GM08714 (cell line): ENCODE results near the gene PLA2G6.

Experiments used
- H3K4me3 ChIP-seq: fragments of 200-500 bp; sonication (Bioruptor generic); 2 replicates; pipeline ENCODE4 v1.5.1; 2014; ENCODE audit warnings: mild to moderate bottlenecking, low read length, inconsistent platforms
- ZNF274 ChIP-seq: IDR thresholded peaks from 2 replicates; pipeline ENCODE4 v1.6.1; 2012; ENCODE audit warnings: mild to moderate bottlenecking, low read depth, low read length

PLA2G6 gene

GRCh38 chr22:38144025-38144405 lies 37.6 kb downstream of the PLA2G6 start:
- no peak for TF ChIP-seq ZNF274
- no peak overlapping the region for H3K4me3 ChIP-seq

GRCh38 chr22:38142606-38143005 lies 39.0 kb downstream of the PLA2G6 start:
- no peak overlapping the region for H3K4me3 ChIP-seq
- no peak for TF ChIP-seq ZNF274

- no peak for TF ChIP-seq ZNF274
- H3K4me3 ChIP-seq: no peak overlapping the region
Measured at GRCh38 chr22:38141217-38141973, 40.2 kb downstream of the PLA2G6 start.

GRCh38 chr22:38139901-38140300 lies 41.7 kb downstream of the PLA2G6 start:
- no peak overlapping the region for H3K4me3 ChIP-seq
- no peak for TF ChIP-seq ZNF274

- H3K4me3 ChIP-seq: no peak overlapping the region
- TF ChIP-seq ZNF274: no peak
Measured at GRCh38 chr22:38138961-38139360, 42.7 kb downstream of the PLA2G6 start.

DNA sequence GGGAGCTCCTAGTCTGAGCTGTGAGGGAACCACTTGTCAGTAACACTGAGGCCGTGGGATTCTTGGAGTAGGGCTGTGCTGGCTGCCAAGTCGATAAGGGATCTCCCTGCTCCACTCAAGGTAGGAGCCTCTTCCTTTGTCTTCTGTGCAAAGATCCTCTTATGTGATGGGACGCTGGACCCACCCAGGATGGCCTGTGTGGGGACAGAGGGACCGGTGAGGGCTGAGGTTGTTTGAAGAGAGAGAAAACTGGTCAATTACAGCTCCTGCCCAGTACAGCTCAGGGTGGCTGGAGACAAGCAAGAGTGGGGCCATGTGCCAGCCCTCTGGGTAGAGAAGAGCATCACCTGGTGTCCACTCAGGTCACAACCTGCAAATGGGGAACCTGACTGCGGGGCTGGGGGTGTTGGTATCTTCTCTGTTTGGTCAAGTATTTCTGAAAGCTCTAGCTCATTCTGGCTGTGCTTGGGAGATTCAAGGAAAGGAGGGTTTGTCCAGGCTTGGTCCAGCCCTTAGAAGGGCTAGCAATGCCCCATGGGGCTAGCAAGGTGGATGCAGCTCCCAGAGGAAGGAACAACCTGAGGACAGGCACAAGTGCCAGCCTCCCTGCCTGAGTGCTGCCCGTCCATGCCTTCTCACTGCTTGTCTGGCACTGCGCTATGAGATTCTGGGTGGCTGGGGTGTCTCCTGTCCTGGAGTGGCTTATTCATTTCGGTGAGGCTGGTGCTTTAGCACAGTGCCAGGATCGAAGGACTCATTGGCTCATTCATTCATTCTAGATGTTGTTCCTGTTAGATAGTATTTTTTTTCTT lies 43.5 kb downstream of the PLA2G6 start:
- TF ChIP-seq ZNF274: no peak
- no peak overlapping the region for H3K4me3 ChIP-seq

GRCh38 chr22:38136607-38137006 lies 45.0 kb downstream of the PLA2G6 start:
- no peak overlapping the region for H3K4me3 ChIP-seq
- no peak for TF ChIP-seq ZNF274

- TF ChIP-seq ZNF274: no peak
- no peak overlapping the region for H3K4me3 ChIP-seq
Measured at GRCh38 chr22:38135133-38135706, 46.4 kb downstream of the PLA2G6 start.

- H3K4me3 ChIP-seq: no peak overlapping the region
- no peak for TF ChIP-seq ZNF274
Measured at GRCh38 chr22:38133331-38133730, 48.3 kb downstream of the PLA2G6 start.

DNA sequence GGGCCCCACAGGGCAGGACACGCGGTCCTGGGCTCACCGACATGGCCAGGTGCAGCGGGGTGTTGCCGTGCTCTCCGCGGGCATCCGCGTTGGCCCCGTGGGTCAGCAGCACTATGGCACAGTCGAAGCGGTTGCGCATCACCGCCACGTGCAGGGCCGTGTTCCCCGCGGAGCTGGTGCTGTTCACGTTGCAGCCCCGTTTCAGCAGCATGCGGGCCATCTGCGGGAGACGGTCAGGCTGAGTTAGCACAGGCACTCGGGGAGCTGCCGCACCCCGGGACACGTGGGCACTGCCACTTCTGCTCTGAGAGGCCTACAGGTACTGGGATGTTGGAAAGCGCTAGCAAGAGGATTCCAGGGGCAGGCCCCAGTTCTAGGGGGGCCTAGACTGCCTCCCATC lies 48.8 kb downstream of the PLA2G6 start:
- H3K4me3 ChIP-seq: no peak overlapping the region

GRCh38 chr22:38132136-38132535 lies 49.5 kb downstream of the PLA2G6 start:
- H3K4me3 ChIP-seq: no peak overlapping the region
- TF ChIP-seq ZNF274: no peak

More for the DNA sequence above, 48.8 kb downstream of the PLA2G6 start:
- TF ChIP-seq ZNF274: no peak

DNA sequence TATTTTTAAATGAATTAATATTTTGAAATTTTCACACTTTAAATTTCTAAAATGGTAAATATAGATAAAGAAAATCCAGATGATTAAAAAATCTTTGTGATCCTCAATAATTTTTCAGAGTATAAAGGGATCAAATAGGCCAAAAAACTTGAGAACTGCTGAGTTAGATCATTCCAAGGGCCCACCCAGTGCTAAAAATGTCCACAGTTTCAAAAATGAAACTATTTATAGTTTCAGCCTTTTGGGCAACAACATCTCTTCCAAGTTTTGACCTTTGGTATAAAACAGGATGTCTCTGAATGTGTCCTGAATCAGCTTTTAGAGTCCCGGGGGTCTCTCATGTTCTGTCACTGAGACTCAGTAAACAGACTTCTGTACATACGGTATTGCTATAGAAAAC lies 50.2 kb downstream of the PLA2G6 start:
- no peak overlapping the region for H3K4me3 ChIP-seq
- TF ChIP-seq ZNF274: no peak

DNA sequence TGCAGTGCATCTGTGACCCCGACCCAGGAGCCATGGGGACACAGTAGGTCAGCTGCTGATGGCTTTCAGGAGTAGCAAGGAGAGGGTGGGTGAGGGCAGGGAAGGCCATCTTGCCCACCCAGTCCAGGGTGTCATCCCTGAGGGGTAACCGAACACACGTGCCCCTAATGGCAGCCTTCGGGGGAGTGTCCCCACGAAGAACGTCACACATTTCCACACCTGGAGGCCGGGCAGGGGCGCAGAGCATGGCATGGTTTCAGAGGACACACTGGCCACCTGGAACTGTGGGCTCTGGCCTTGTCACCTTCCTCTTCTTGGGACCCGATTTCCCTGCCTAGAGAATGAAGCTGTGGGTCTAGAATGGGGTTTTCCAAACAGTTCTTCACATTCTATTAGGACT lies 51.8 kb downstream of the PLA2G6 start:
- no peak overlapping the region for H3K4me3 ChIP-seq
- TF ChIP-seq ZNF274: no peak

DNA sequence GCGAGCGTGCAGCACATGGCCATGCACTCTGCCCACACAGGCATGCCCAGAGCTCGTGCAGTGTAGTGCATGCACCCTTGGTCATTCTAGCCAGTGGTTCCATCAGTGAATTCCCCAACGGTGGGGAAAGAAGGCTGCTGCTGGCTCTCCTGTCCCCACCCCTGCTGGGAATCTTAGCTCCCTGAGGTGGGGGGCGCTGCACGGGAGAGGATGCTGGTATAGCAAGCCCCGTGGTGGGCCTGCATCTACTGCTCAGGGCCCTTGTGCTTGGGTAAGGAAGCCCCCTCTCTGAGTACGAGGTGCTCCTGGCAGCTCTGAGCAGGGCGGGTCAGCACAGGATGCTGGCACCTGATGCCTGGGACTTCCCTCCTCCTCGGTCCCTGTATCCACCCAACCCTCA lies 52.6 kb downstream of the PLA2G6 start:
- TF ChIP-seq ZNF274: no peak
- H3K4me3 ChIP-seq: no peak overlapping the region

GRCh38 chr22:38127869-38128268 lies 53.8 kb downstream of the PLA2G6 start:
- TF ChIP-seq ZNF274: no peak
- H3K4me3 ChIP-seq: no peak overlapping the region
